ENCODE data around the gene ANXA7.

ANXA7 gene

GRCh38 chr10:73408978-73409521 lies 4.8 kb downstream of the ANXA7 start:
- DNase-seq (ENCODE audit: low read depth): no peak
- no peak for TF ChIP-seq CTCF (IDR thresholded peaks at IDR 0.05; ENCODE audit: low read depth, low read length, missing control alignments)
- H3K4me3 ChIP-seq (ENCODE audit: low read depth, low read length): no peak overlapping the region

- no peak for TF ChIP-seq CTCF (IDR thresholded peaks at IDR 0.05; ENCODE audit: low read depth, low read length, missing control alignments)
- DNase-seq (ENCODE audit: low read depth): no peak
- H3K4me3 ChIP-seq (ENCODE audit: low read depth, low read length): no peak overlapping the region
Measured at GRCh38 chr10:73408061-73408460, 5.8 kb downstream of the ANXA7 start.

- no peak for DNase-seq (ENCODE audit: low read depth)
- TF ChIP-seq CTCF (IDR thresholded peaks at IDR 0.05; ENCODE audit: low read depth, low read length, missing control alignments): no peak
Measured at GRCh38 chr10:73407495-73407894, 6.4 kb downstream of the ANXA7 start.

GRCh38 chr10:73406846-73407245 lies 7.0 kb downstream of the ANXA7 start:
- no peak for DNase-seq (ENCODE audit: low read depth)
- H3K4me3 ChIP-seq (ENCODE audit: low read depth, low read length): no peak overlapping the region
- no peak for TF ChIP-seq CTCF (IDR thresholded peaks at IDR 0.05; ENCODE audit: low read depth, low read length, missing control alignments)

More at GRCh38 chr10:73407495-73407894, 6.4 kb downstream of the ANXA7 start:
- no peak overlapping the region for H3K4me3 ChIP-seq (ENCODE audit: low read depth, low read length)

DNA sequence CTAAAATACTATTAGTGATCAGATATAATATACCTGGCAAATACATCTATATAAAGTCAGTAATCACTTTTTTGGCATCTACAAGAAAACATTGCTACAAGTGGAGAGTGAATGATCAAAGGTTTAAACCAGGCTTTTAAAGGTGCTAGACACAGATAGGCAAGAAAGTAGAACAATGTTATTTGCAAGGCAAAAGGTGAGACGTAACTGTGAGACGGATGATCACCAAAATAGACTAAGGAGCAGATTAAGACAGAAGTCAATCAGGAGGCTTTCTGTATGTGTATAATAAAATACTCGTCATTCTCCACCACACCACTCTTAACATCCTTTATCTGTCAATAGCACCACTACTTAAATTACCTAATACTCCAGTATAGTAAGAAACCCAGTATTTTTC lies 8.3 kb downstream of the ANXA7 start:
- no peak overlapping the region for H3K4me3 ChIP-seq (ENCODE audit: low read depth, low read length)
- no peak for DNase-seq (ENCODE audit: low read depth)
- TF ChIP-seq CTCF (IDR thresholded peaks at IDR 0.05; ENCODE audit: low read depth, low read length, missing control alignments): no peak

DNA sequence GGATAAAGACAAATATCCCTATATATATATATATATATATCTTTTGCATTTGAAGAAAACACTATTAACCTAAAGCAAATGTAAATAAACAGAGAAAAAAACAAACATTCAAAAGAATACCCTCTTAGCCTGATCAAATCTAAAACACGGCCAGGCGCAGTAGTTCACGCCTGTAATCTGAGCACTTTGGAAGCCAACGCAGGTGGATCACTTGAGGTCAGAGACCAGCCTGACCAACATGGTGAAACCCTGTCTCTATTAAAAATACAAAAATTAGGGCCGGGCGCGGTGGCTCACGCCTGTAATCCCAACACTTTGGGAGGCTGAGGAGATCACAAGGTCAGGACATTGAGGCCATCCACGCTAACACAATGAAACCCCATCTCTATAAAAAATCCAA lies 9.2 kb downstream of the ANXA7 start:
- no peak for DNase-seq (ENCODE audit: low read depth)
- no peak for TF ChIP-seq CTCF (IDR thresholded peaks at IDR 0.05; ENCODE audit: low read depth, low read length, missing control alignments)
- H3K4me3 ChIP-seq (ENCODE audit: low read depth, low read length): no peak overlapping the region

DNA sequence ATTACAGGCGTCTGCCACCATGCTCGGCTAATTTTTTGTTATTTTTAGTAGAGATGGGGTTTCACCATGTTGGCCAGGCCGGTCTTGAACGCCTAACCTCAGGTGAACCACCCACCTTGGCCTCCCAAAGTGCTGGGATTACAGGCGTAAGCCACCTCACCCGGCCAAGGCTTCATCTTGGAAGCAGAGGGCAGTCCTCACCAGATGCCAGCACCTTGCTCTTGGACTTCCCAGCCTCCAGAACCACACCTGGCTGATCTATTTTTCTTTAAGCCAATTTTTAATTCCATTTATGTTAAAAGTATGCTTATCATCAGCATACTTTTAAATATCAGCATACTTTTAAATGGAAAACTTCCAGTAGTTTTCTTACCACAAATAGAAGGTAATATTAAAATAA lies 12.2 kb downstream of the ANXA7 start:
- DNase-seq (ENCODE audit: low read depth): no peak
- no peak for TF ChIP-seq CTCF (IDR thresholded peaks at IDR 0.05; ENCODE audit: low read depth, low read length, missing control alignments)
- no peak overlapping the region for H3K4me3 ChIP-seq (ENCODE audit: low read depth, low read length)
